Upper lobe of left lung (tissue), 4 donors: ENCODE data around the gene SCIMP.

ENCODE experiments used
- POLR2A ChIP-seq, 4 donors: fragments of 450-650 bp; IDR thresholded peaks; one replicate each; pipeline ENCODE4 v1.5.1; 2016 to 2017; ENCODE audit warnings: antibody characterized with exemption in 4 of 4, mild to moderate bottlenecking in 2 of 4
- TF ChIP-seq, protein P1 (sequence below), 6 experiments: fragments of 450-650 bp in 4 of 6; fragments of 200-600 bp in 2 of 6; sonication (generic) in 2 of 6; IDR thresholded peaks; one replicate each; pipeline ENCODE4 v1.5.1; 2016 to 2019; ENCODE audit warnings: antibody characterized with exemption in 6 of 6

DNA sequence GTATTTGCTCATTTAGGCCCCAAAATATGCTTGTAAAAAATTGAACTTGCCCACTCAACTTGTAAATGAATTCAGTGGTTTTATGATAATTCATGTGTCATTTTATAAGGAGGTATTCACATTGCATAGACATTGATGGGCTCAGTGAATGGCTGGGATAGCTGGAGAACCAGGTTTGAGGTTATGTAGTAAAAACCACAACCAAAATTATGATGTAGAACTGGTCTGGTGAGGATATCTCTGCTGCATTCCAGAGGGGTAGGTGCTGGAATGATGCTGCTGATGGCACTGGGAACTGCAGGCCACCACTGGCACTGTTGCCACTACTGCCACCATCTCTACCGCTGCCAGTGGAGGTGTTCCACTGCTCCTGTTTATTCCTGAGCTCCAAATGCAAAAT, 25.9 kb upstream of the SCIMP start:
- no peak for TF ChIP-seq POLR2A (IDR thresholded peaks at IDR 0.05)
- TF ChIP-seq, protein P1, sequence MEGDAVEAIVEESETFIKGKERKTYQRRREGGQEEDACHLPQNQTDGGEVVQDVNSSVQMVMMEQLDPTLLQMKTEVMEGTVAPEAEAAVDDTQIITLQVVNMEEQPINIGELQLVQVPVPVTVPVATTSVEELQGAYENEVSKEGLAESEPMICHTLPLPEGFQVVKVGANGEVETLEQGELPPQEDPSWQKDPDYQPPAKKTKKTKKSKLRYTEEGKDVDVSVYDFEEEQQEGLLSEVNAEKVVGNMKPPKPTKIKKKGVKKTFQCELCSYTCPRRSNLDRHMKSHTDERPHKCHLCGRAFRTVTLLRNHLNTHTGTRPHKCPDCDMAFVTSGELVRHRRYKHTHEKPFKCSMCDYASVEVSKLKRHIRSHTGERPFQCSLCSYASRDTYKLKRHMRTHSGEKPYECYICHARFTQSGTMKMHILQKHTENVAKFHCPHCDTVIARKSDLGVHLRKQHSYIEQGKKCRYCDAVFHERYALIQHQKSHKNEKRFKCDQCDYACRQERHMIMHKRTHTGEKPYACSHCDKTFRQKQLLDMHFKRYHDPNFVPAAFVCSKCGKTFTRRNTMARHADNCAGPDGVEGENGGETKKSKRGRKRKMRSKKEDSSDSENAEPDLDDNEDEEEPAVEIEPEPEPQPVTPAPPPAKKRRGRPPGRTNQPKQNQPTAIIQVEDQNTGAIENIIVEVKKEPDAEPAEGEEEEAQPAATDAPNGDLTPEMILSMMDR (IDR thresholded peaks at IDR 0.05), result no peak
